ENCODE data around the gene RAB3IL1. TPM values are rescaled to one million over a fixed set of nuclear protein-coding genes. Genes with fewer than 3 reads are reported as not detected.

Gene RAB3IL1
- total RNA-seq, 1 donor from 2014 or later, result 36.5 TPM

GRCh38 chr11:61905801-61906521 lies 11.4 kb downstream of the RAB3IL1 start:
- no peak for DNase-seq (ENCODE audit: low spot score)

GRCh38 chr11:61905067-61905696 lies 12.2 kb downstream of the RAB3IL1 start:
- no peak for DNase-seq (ENCODE audit: low spot score)

DNA sequence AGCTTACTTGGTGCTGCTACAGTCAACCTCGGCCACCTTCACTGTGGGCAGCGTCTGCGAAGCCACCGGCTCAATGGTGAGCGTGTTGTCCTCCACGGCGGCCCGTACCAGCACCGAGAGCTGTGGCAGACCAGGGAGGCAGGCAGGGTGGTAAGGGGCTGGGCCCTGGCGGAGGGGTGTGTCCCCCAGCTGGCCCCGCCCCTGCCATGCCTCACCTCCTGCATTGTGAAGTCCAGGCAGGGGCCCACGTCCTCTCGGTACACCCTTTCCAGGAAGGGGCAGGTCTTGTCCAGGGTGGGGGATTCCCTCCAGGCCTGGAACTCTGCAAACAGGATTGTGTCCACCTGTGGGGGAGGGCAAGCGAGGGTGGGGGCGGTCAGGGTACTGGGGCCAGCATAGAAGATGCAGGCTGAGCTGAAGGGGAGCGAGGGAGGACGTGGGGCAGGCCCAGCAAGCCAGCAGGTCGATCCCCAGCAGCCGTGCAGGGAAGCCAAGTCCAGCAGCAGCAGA lies 12.8 kb downstream of the RAB3IL1 start:
- no peak for DNase-seq (ENCODE audit: low spot score)

- no peak for DNase-seq (ENCODE audit: low spot score)
Measured at GRCh38 chr11:61903845-61904244, 13.5 kb downstream of the RAB3IL1 start.

- DNase-seq (ENCODE audit: low spot score), result no peak
Measured at GRCh38 chr11:61902313-61902712, 15.1 kb downstream of the RAB3IL1 start.

GRCh38 chr11:61901397-61901796 lies 16.0 kb downstream of the RAB3IL1 start:
- DNase-seq (ENCODE audit: low spot score), result no peak

GRCh38 chr11:61900251-61900650 lies 17.1 kb downstream of the RAB3IL1 start:
- no peak for DNase-seq (ENCODE audit: low spot score)

GRCh38 chr11:61899146-61899841 lies 18.1 kb downstream of the RAB3IL1 start:
- peak; percentile 96 for DNase-seq (ENCODE audit: low spot score)

GRCh38 chr11:61898247-61898582 lies 19.2 kb downstream of the RAB3IL1 start:
- DNase-seq (ENCODE audit: low spot score), result no peak

DNA sequence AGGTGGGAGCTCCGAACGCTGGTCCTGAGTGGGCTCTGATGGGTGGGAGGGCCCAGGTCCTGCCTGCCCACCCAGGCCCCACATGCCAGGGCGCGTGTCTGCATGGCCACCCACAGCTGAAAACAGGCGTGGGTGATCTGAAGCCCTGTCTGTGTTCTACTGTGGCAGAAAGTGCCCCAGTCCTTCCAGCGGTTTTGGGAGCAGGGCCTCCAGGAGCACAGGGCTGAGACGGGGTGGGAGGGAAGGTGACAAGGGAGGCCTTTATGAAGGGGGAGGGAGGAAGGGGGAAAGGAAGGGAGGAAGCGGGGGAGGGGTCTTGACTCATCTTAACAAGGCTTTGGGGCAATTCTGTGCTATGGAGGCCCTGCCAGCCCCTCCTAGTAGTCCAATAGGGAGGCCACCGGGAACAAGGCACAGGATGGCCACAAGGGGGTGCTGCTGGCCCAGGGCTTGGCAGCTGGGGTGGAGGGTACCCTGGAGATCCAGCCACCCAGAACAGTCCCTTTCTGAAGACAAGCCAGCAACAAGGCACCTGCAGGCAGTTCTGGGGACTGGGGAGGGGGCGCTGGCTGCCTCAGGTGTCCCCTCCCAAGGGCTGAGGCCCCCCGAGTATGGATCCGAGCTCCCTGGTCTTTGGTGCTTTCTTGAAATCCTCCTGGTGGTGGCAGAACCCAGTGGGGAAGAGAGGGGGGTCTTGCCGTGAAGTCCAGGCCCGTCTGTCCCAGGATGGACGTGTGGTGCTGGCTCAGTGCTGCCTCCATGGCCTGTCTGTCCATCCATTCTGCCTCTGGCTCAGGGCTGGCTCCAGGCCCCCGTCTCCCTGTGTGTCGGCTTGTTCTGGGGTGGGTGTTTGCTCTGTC lies 19.7 kb downstream of the RAB3IL1 start:
- DNase-seq (ENCODE audit: low spot score), result no peak

DNA sequence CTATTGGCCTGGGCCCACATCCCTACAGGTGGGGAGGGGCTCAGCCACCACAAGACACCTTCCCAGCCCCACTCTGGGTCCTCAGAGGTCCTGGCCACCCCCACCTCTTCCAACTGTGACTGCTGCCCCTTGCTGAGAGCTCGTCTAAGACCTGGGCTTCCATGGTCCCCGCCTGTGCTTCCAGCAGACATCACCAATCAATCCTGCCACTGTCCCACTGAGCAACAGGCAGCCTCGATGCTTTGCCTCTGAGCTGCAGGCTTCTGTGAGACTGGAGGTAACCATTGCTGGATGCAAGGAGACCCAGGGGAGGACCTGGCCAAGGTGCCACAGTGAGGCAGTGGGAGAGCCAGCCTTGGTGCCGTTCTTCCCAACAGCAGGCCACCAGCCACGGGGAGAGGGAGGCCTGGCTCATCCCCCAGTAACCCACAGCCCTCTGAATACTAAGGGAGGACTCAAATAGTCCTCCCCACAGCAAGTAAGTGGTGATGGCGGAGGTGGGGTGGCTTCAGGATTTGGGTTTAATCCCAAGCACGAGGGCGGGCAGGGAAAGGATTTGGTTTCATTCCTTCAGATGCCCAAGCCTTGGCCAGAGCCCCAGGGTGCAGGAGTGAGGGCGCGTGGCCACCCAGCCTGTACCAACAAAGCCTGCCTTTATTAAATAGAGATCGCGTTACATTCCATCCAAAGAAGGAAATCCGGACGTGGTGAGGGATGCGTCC lies 20.5 kb downstream of the RAB3IL1 start:
- no peak for DNase-seq (ENCODE audit: low spot score)

- DNase-seq (ENCODE audit: low spot score), result no peak
Measured at GRCh38 chr11:61895718-61896059, 21.7 kb downstream of the RAB3IL1 start.

DNA sequence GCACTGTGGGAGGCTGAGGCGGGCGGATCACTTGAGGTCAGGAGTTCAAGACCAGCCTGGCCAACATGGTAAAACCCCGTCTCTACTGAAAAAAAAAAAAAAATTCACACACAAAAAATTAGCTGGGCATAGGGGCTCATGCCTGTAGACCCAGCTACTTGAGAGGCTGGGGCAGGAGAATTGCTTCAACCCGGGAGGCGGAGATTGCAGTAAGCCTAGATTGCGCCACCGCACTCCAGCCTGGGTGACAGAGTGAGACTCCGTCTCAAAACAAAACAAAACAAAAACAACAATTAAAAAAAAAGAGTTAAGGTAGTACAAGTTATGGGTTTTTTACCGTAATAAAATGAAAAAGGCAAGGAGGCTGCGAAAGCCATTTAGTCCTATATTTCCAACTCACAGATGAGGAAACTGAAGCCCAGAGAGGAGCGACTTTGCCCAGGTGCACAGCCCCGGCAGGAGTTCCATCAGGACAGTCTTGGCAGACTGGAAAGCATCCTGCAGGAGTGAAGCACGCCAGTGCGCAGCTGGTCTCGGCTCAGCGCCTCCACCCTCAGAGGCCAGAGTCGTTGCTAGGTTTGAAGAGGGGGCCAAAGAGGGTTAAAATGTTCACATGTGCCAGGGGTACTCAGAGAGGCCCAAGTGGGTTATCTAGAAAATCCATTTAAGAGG lies 22.2 kb downstream of the RAB3IL1 start:
- no peak for DNase-seq (ENCODE audit: low spot score)

- no peak for DNase-seq (ENCODE audit: low spot score)
Measured at GRCh38 chr11:61893981-61894380, 23.4 kb downstream of the RAB3IL1 start.

GRCh38 chr11:61892085-61892370 lies 25.3 kb downstream of the RAB3IL1 start:
- no peak for DNase-seq (ENCODE audit: low spot score)

DNA sequence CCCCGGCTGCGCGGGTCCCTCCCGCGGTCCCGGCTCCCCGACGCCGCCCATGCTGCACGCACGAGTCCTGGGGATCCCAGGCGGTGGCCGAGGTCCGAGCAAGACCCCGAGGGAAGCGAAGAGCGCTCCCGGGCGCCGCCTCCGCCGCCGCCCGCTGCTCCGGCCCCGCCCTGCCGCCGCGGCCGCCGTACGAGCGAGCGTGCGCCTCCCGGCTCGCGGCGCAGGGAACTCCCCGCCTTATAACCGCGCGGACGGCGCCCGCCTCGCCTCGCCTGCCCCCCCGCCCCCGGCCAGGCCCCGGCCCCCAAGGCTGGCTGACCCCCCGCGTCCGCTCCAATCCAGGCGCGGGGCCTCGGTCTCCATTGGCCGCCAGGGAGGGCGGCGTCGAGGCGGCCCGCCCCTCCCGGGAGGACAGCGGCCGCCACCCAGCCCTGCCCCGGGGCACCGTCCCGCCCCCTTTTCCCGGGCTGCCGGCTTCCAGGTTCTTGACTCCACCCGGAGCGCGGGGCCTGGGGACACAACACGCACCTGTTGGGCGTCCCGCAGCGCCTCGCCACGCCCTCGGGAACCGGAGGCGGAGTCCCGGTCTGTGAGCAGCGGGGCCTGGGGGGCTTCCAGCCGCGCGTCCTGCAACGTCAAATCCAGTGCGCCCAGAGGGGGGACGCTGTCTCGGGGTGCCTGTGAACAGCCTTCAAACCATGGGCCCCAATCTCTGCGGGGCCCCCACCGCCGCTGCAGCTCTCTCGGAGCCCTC lies 25.9 kb downstream of the RAB3IL1 start, which contains the start of gene FADS3:
Gene FADS3 (minus strand): TSS at position 215 of the 754 bp plus-strand sequence. CDS start 164 bp downstream, at position 51.
- DNase-seq (ENCODE audit: low spot score), result peak; percentile 94

DNA sequence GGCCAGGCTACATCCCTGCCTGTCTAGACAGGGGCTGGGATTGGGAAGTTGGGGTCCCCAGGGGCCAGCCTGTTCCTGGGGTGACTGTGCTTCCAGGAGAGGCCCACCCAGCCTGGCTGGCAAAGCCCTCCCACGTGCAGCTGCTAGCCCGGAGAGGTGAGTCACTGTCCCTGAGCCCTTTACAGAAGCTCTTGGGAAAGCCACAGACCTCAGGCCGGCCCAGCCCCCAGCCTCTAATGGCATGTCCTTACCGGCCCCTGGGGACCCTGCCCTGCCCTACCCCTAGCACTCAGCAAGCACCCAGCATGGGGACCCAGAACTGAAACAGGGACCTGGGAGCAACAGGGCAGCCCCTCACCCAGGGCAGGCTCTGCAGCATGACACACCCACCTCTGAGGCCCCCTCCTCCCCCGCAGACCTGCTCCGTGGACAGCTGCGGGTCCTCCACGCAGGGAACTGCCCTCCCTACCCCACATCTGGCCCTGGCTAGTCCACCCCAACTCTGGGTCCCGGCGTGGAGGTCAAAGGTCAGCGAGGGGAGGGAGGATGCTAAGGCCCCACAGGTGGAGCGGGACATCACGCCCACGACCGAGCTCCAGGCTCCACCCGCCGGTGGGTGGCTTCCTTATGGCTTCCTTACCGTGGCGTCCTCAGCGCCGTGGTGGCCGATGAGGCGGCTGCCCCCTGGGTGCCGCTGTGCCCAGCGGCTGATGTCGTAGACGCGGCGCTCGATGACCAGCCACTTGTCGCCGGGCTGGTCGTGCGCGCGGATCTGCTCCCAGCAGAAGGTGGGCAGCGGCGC lies 26.6 kb downstream of the RAB3IL1 start:
- peak; percentile 94 for DNase-seq (ENCODE audit: low spot score)

DNA sequence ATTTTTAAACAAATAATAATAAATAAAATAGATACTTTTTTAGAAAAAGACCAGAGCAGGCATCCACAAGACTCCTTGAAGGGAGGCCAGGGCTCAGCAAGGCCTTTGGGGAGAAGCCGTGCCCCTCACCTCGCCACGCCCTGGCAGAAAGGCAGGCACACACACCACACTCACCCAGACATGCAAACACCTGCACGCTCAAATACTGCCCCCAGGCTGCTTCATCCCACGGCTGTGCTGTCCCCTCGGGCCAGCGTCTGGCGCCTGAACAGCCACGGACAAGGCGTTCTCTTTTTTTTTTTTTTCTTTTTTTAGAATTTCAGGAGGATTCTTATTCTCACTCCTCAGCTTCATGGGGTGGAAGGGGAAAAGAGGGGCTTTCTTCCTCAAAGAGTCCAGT lies 27.5 kb downstream of the RAB3IL1 start:
- DNase-seq (ENCODE audit: low spot score), result no peak

DNA sequence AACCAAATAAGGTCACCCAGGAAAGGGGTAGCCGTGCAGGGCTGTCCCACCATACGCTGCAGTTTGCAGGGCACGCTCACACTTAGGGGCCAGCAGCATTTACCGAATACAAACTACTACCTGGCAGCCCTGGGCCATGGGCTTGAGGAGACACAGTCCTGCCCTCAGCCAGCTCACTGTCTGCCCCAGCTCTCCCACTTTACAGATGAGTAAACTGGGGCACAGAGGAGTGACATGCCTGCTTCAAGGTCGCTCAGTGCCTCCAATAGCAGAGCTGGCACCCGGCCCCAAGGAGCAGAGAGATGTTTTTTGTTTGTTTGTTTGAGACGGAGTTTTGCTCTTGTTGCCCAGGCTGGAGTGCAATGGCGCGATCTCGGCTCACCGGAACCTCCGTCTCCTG lies 28.8 kb downstream of the RAB3IL1 start:
- no peak for DNase-seq (ENCODE audit: low spot score)
